Trophoblast cell (in vitro differentiated cells and primary cell): ENCODE measurements around the gene SAPCD2.
A peak's percentile ranks its signal among the peaks of the same experiment; 100 is the strongest.

Source experiments
- DNase-seq, 2 donors: peaks; one replicate each; pipeline ENCODE4 v3.0.0-alpha.2; 2016
- H2AFZ ChIP-seq: 2 replicates; pipeline ENCODE4 v1.6.1; 2013; ENCODE audit warnings: low read length, moderate library complexity, mild to moderate bottlenecking; ENCODE audit not compliant: insufficient read depth, poor library complexity
- H2AK5ac ChIP-seq: 2 replicates; pipeline ENCODE4 v1.6.1; 2013; ENCODE audit warnings: mild to moderate bottlenecking, low read length
- H2BK120ac ChIP-seq: 2 replicates; pipeline ENCODE4 v1.6.1; 2013; ENCODE audit warnings: low read length, mild to moderate bottlenecking, moderate library complexity; ENCODE audit not compliant: insufficient read depth, poor library complexity
- H2BK12ac ChIP-seq: 2 replicates; pipeline ENCODE4 v1.6.1; 2013; ENCODE audit warnings: mild to moderate bottlenecking, low read length, moderate library complexity
- H2BK5ac ChIP-seq: 2 replicates; pipeline ENCODE4 v1.6.1; 2013; ENCODE audit warnings: low read length, low read depth, moderate library complexity, mild to moderate bottlenecking; ENCODE audit not compliant: poor library complexity
- H3K14ac ChIP-seq: 2 replicates; pipeline ENCODE4 v1.6.1; 2013; ENCODE audit warnings: mild to moderate bottlenecking, low read length
- H3K18ac ChIP-seq: 2 replicates; pipeline ENCODE4 v1.6.1; 2013; ENCODE audit warnings: mild to moderate bottlenecking, low read length
- H3K23ac ChIP-seq: 2 replicates; pipeline ENCODE4 v1.6.1; 2013; ENCODE audit warnings: low read length
- H3K27ac ChIP-seq: 2 replicates; pipeline ENCODE4 v1.5.1; 2013; ENCODE audit warnings: low read depth, mild to moderate bottlenecking, inconsistent platforms, low read length, moderate library complexity
- H3K27me3 ChIP-seq: 2 replicates; pipeline ENCODE4 v1.6.1; 2013; ENCODE audit warnings: inconsistent platforms, mild to moderate bottlenecking, low read length, moderate library complexity; ENCODE audit not compliant: insufficient read depth
- H3K36me3 ChIP-seq, 2 experiments: 1 replicate in 1 of 2; 2 replicates in 1 of 2; pipeline ENCODE4 v1.6.1; 2013; ENCODE audit warnings: low read length in 2 of 2, mild to moderate bottlenecking in 2 of 2, moderate library complexity in 1 of 2; ENCODE audit not compliant: insufficient read depth in 2 of 2, control insufficient read depth in 1 of 2
- H3K4ac ChIP-seq: 2 replicates; pipeline ENCODE4 v1.6.1; 2013; ENCODE audit warnings: low read depth, mild to moderate bottlenecking, low read length, moderate library complexity
- H3K4me1 ChIP-seq, 2 experiments: 1 replicate in 1 of 2; 2 replicates in 1 of 2; pipeline ENCODE4 v1.6.1; 2013; ENCODE audit warnings: low read length in 2 of 2, mild to moderate bottlenecking in 2 of 2, moderate library complexity in 1 of 2; ENCODE audit not compliant: insufficient read depth in 2 of 2, control insufficient read depth in 1 of 2
- H3K4me2 ChIP-seq: 2 replicates; pipeline ENCODE4 v1.6.1; 2013; ENCODE audit warnings: inconsistent platforms, mild to moderate bottlenecking, low read length, moderate library complexity
- H3K4me3 ChIP-seq: 2 replicates; pipeline ENCODE4 v1.5.1; 2013; ENCODE audit warnings: mild to moderate bottlenecking, low read depth, low read length, inconsistent platforms
- H3K79me1 ChIP-seq: one replicate; pipeline ENCODE4 v1.6.1; 2013; ENCODE audit warnings: low read length
- H3K79me2 ChIP-seq: 2 replicates; pipeline ENCODE4 v1.6.1; 2013; ENCODE audit warnings: low read length, mild to moderate bottlenecking; ENCODE audit not compliant: control insufficient read depth, insufficient read depth, poor library complexity
- H3K9ac ChIP-seq: 2 replicates; pipeline ENCODE4 v1.6.1; 2013; ENCODE audit warnings: mild to moderate bottlenecking, low read length
- H3K9me3 ChIP-seq: 2 replicates; pipeline ENCODE4 v1.6.1; 2013; ENCODE audit warnings: low read depth, mild to moderate bottlenecking, control low read depth, inconsistent platforms, low read length; ENCODE audit not compliant: insufficient read depth
- H4K12ac ChIP-seq: 2 replicates; pipeline ENCODE4 v1.6.1; 2013; ENCODE audit warnings: low read depth, mild to moderate bottlenecking, low read length, moderate library complexity
- H4K8ac ChIP-seq: 2 replicates; pipeline ENCODE4 v1.6.1; 2013; ENCODE audit warnings: low read depth, mild to moderate bottlenecking, low read length, moderate library complexity
- H4K91ac ChIP-seq: one replicate; pipeline ENCODE4 v1.6.1; 2013; ENCODE audit warnings: low read depth, mild to moderate bottlenecking, low read length, moderate library complexity
- WGBS: extraction: QIAGEN DNeasy Blood & Tissue Kit; methylation state at CpG from one replicate; pipeline ENCODE4 v1.1.7; 2013; ENCODE audit warnings: missing lambda C conversion rate; ENCODE audit not compliant: insufficient read length, insufficient coverage; ENCODE audit errors: extremely low coverage; 5-methylcytosine and 5-hydroxymethylcytosine counted together

SAPCD2 gene

GRCh38 chr9:137057545-137057944 lies 12.8 kb downstream of the SAPCD2 start:
- Histone ChIP-seq H3K9ac (no peak overlapping the region), H2AK5ac (no peak overlapping the region), H4K91ac (no peak overlapping the region), H3K36me3 (no peaks in the 10 kb centered on the region), H3K14ac (no peak overlapping the region), H3K79me2 (no peaks in the 10 kb centered on the region), H2BK120ac (no peak overlapping the region), H3K18ac (no peak overlapping the region), H2BK5ac (no peak overlapping the region), H3K4me3 (no peak overlapping the region), H3K4me2 (no peak overlapping the region), H3K27me3 (peaks cover 21% of the 10 kb centered on the region), H3K4ac (no peak overlapping the region), H3K27ac (no peak overlapping the region), H2BK12ac (no peak overlapping the region), H3K23ac (no peak overlapping the region), H3K4me1 (peaks cover 8 to 11% of the 10 kb centered on the region in 2 experiments), H3K9me3 (no peaks in the 10 kb centered on the region), H3K79me1 (no peaks in the 10 kb centered on the region), H4K8ac (no peak overlapping the region), H4K12ac (no peak overlapping the region), H2AFZ (no peak overlapping the region)
- no CpG with 5 or more reads among the region's 16 CpGs for WGBS
- no peak for DNase-seq

GRCh38 chr9:137056739-137057415 lies 13.5 kb downstream of the SAPCD2 start:
- H3K27me3 ChIP-seq = peaks cover 22% of the 10 kb centered on the region

GRCh38 chr9:137055385-137056364 lies 14.7 kb downstream of the SAPCD2 start:
- Histone ChIP-seq H3K36me3 (no peaks in the 10 kb centered on the region), H3K9me3 (peaks cover 1% of the 10 kb centered on the region), H3K18ac (no peak overlapping the region), H3K27ac (no peak overlapping the region), H3K4me1 (peaks cover 8 to 11% of the 10 kb centered on the region in 2 experiments), H3K4me3 (no peak overlapping the region), H3K4me2 (no peak overlapping the region), H2AFZ (no peak overlapping the region), H2BK5ac (no peak overlapping the region), H4K12ac (no peak overlapping the region), H3K79me1 (no peaks in the 10 kb centered on the region), H2BK120ac (no peak overlapping the region), H3K4ac (no peak overlapping the region), H4K91ac (no peak overlapping the region), H3K14ac (no peak overlapping the region), H4K8ac (no peak overlapping the region), H3K23ac (no peak overlapping the region), H2AK5ac (no peak overlapping the region), H3K79me2 (no peaks in the 10 kb centered on the region), H2BK12ac (no peak overlapping the region), H3K9ac (no peak overlapping the region), H3K27me3 (peaks cover 22% of the 10 kb centered on the region)
- no peak for DNase-seq
- WGBS = no CpG with 5 or more reads among the region's 28 CpGs

More at GRCh38 chr9:137056739-137057415, 13.5 kb downstream of the SAPCD2 start:
- Histone ChIP-seq H2BK5ac (no peak overlapping the region), H3K18ac (no peak overlapping the region), H3K9ac (no peak overlapping the region), H3K79me1 (no peaks in the 10 kb centered on the region), H2BK120ac (no peak overlapping the region), H2BK12ac (no peak overlapping the region), H4K12ac (no peak overlapping the region), H3K4ac (no peak overlapping the region), H3K23ac (no peak overlapping the region), H3K27ac (no peak overlapping the region), H3K36me3 (no peaks in the 10 kb centered on the region), H4K8ac (no peak overlapping the region), H3K4me2 (no peak overlapping the region), H3K9me3 (no peaks in the 10 kb centered on the region), H2AFZ (no peak overlapping the region), H2AK5ac (no peak overlapping the region), H3K14ac (no peak overlapping the region), H3K79me2 (no peaks in the 10 kb centered on the region), H3K4me1 (peaks cover 8 to 11% of the 10 kb centered on the region in 2 experiments), H3K4me3 (peak overlapping the region; percentile 43), H4K91ac (no peak overlapping the region)
- WGBS = no CpG with 5 or more reads among the region's 17 CpGs
- no peak for DNase-seq

GRCh38 chr9:137054932-137055384 lies 15.4 kb downstream of the SAPCD2 start:
- H2BK120ac ChIP-seq = no peak overlapping the region
- H2BK12ac ChIP-seq = no peak overlapping the region
- H4K8ac ChIP-seq = no peak overlapping the region
- no peak for DNase-seq
- H3K79me1 ChIP-seq = no peaks in the 10 kb centered on the region
- no peak overlapping the region for H3K4ac ChIP-seq
- H3K4me3 ChIP-seq = no peak overlapping the region
- no peaks in the 10 kb centered on the region for H3K36me3 ChIP-seq
- H3K27ac ChIP-seq = no peak overlapping the region
- peaks cover 8 to 11% of the 10 kb centered on the region in 2 experiments for H3K4me1 ChIP-seq
- no peak overlapping the region for H3K14ac ChIP-seq
- no peak overlapping the region for H3K9ac ChIP-seq
- peaks cover 22% of the 10 kb centered on the region for H3K27me3 ChIP-seq
- H2AFZ ChIP-seq = no peak overlapping the region
- no peak overlapping the region for H3K23ac ChIP-seq
- H3K4me2 ChIP-seq = no peak overlapping the region
- peaks cover 4% of the 10 kb centered on the region for H3K9me3 ChIP-seq
- WGBS = no CpG with 5 or more reads among the region's 17 CpGs
- no peak overlapping the region for H2BK5ac ChIP-seq
- H2AK5ac ChIP-seq = no peak overlapping the region
- no peak overlapping the region for H3K18ac ChIP-seq
- H4K12ac ChIP-seq = no peak overlapping the region
- no peak overlapping the region for H4K91ac ChIP-seq
- H3K79me2 ChIP-seq = no peaks in the 10 kb centered on the region
